HG03520 (cell line): Measurements from ENCODE around the gene FMNL1.

ENCODE experiments used
- ATAC-seq: cut with Tn5 transposase; IDR thresholded peaks from one replicate; pipeline ENCODE4 v1.9.1; 2021; ENCODE audit warnings: mild to moderate bottlenecking, moderate library complexity; ENCODE audit not compliant: unreplicated experiment

The FMNL1 gene

GRCh38 chr17:45277992-45278391 is 56.3 kb downstream of the FMNL1 start:
- no peak for ATAC-seq

GRCh38 chr17:45279898-45280297 is 58.2 kb downstream of the FMNL1 start:
- ATAC-seq = no peak

GRCh38 chr17:45282683-45283644 is 61.3 kb downstream of the FMNL1 start:
- no peak for ATAC-seq

GRCh38 chr17:45283711-45284110 is 62.0 kb downstream of the FMNL1 start:
- ATAC-seq = no peak

GRCh38 chr17:45284176-45285140 is 62.8 kb downstream of the FMNL1 start:
- ATAC-seq = no peak

GRCh38 chr17:45286286-45286685 is 64.6 kb downstream of the FMNL1 start:
- no peak for ATAC-seq

- no peak for ATAC-seq
Observed at GRCh38 chr17:45287526-45288500, 66.1 kb downstream of the FMNL1 start.

- no peak for ATAC-seq
Observed at GRCh38 chr17:45288825-45289224, 67.1 kb downstream of the FMNL1 start.

- no peak for ATAC-seq
Observed at GRCh38 chr17:45289301-45290268, 67.9 kb downstream of the FMNL1 start.

- no peak for ATAC-seq
Observed at GRCh38 chr17:45290269-45290765, 68.6 kb downstream of the FMNL1 start.

GRCh38 chr17:45291171-45291805 is 69.6 kb downstream of the FMNL1 start:
- ATAC-seq = no peak

GRCh38 chr17:45292696-45293412 is 71.2 kb downstream of the FMNL1 start:
- no peak for ATAC-seq

- ATAC-seq = no peak
Observed at GRCh38 chr17:45293413-45294211, 71.9 kb downstream of the FMNL1 start.

- no peak for ATAC-seq
Observed at GRCh38 chr17:45294506-45294905, 72.8 kb downstream of the FMNL1 start.

GRCh38 chr17:45296003-45296832 is 74.5 kb downstream of the FMNL1 start:
- ATAC-seq = no peak

- no peak for ATAC-seq
Observed at GRCh38 chr17:45296833-45297124, 75.1 kb downstream of the FMNL1 start.
